Jurkat, Clone E6-1 (cell line): ENCODE data around the gene SOBP.
"Not testable (repeated sequence)": the region's sequence is repeated elsewhere in the genome, so short reads cannot be mapped to it uniquely, and the experiment has no call there.

Experiments
- DNase-seq: peaks from one replicate; pipeline ENCODE4 v3.0.0-alpha.2; 2011; ENCODE audit warnings: low read depth, low spot score
- H3K4me3 ChIP-seq: 2 replicates; pipeline ENCODE4 v1.5.1; 2011; ENCODE audit warnings: mild to moderate bottlenecking, low read length, control low read depth, moderate library complexity

The SOBP gene

GRCh38 chr6:107542192-107542668 is 52.3 kb downstream of the SOBP start:
- no peak for DNase-seq
- no peak overlapping the region for H3K4me3 ChIP-seq

- no peak for DNase-seq
- H3K4me3 ChIP-seq: no peak overlapping the region
These were observed 53.2 kb downstream of the SOBP start for GRCh38 chr6:107543088-107543487.

- no peak overlapping the region for H3K4me3 ChIP-seq
- no peak for DNase-seq
These were observed 53.6 kb downstream of the SOBP start for GRCh38 chr6:107543567-107543966.

- no peak for DNase-seq
- no peak overlapping the region for H3K4me3 ChIP-seq
These were observed 55.8 kb downstream of the SOBP start for GRCh38 chr6:107545763-107546162.

GRCh38 chr6:107546691-107547450 is 57.0 kb downstream of the SOBP start:
- DNase-seq: no peak

GRCh38 chr6:107547451-107547840 is 57.5 kb downstream of the SOBP start:
- DNase-seq: no peak
- H3K4me3 ChIP-seq: no peak overlapping the region

More at GRCh38 chr6:107546691-107547450, 57.0 kb downstream of the SOBP start:
- H3K4me3 ChIP-seq: no peak overlapping the region

GRCh38 chr6:107550241-107550840 is 60.4 kb downstream of the SOBP start:
- no peak for DNase-seq
- no peak overlapping the region for H3K4me3 ChIP-seq

GRCh38 chr6:107550906-107551305 is 61.0 kb downstream of the SOBP start:
- DNase-seq: no peak
- no peak overlapping the region for H3K4me3 ChIP-seq

- H3K4me3 ChIP-seq, DNase-seq: not testable (repeated sequence)
These were observed 63.2 kb downstream of the SOBP start for GRCh38 chr6:107553121-107553520.

GRCh38 chr6:107554326-107554725 is 64.4 kb downstream of the SOBP start:
- H3K4me3 ChIP-seq: no peak overlapping the region
- no peak for DNase-seq

- DNase-seq: no peak
- H3K4me3 ChIP-seq: no peak overlapping the region
These were observed 65.0 kb downstream of the SOBP start for GRCh38 chr6:107554918-107555317.

- DNase-seq: no peak
- H3K4me3 ChIP-seq: no peak overlapping the region
These were observed 65.5 kb downstream of the SOBP start for GRCh38 chr6:107555449-107555848.

GRCh38 chr6:107556082-107556481 is 66.2 kb downstream of the SOBP start:
- DNase-seq: no peak

GRCh38 chr6:107557698-107558097 is 67.8 kb downstream of the SOBP start:
- no peak for DNase-seq
- H3K4me3 ChIP-seq: no peak overlapping the region

More at GRCh38 chr6:107556082-107556481, 66.2 kb downstream of the SOBP start:
- no peak overlapping the region for H3K4me3 ChIP-seq

GRCh38 chr6:107560657-107561056 is 70.7 kb downstream of the SOBP start:
- no peak for DNase-seq
- no peak overlapping the region for H3K4me3 ChIP-seq

- H3K4me3 ChIP-seq: no peak overlapping the region
- no peak for DNase-seq
These were observed 71.4 kb downstream of the SOBP start for GRCh38 chr6:107561306-107561705.

- no peak for DNase-seq
- H3K4me3 ChIP-seq: no peak overlapping the region
These were observed 74.0 kb downstream of the SOBP start for GRCh38 chr6:107563694-107564588.

GRCh38 chr6:107564589-107564951 is 74.7 kb downstream of the SOBP start:
- no peak overlapping the region for H3K4me3 ChIP-seq
- DNase-seq: no peak

GRCh38 chr6:107565165-107565723 is 75.3 kb downstream of the SOBP start:
- DNase-seq: no peak
- H3K4me3 ChIP-seq: no peak overlapping the region
